Astrocyte (in vitro differentiated cells and primary cell): ENCODE results near the gene TIMP3. TPM values are rescaled to one million over a fixed set of nuclear protein-coding genes. Genes with fewer than 3 reads are reported as not detected.

Experiments used
- DNase-seq: peaks from one replicate; pipeline ENCODE4 v3.0.0-alpha.2; 2010; ENCODE audit warnings: low read depth
- FAIRE-seq: peaks from 2 replicates; lab custom pipeline; 2011; peaks lifted over from hg19 to GRCh38; lab: Jason Lieb, UNC
- H2AFZ ChIP-seq: 2 replicates; pipeline ENCODE4 v1.6.0; 2012; ENCODE audit warnings: low read depth, low read length, inconsistent platforms
- H3K27ac ChIP-seq: 2 replicates; pipeline ENCODE4 v1.5.1; 2011; ENCODE audit warnings: low read depth, low read length, inconsistent platforms
- H3K27me3 ChIP-seq: 2 replicates; pipeline ENCODE4 v1.6.0; 2011; ENCODE audit warnings: low read length, inconsistent platforms; ENCODE audit not compliant: insufficient read depth
- H3K36me3 ChIP-seq: 2 replicates; pipeline ENCODE4 v1.5.1; 2011; ENCODE audit warnings: low read length, inconsistent platforms; ENCODE audit not compliant: insufficient read depth
- H3K4me1 ChIP-seq: 2 replicates; pipeline ENCODE4 v1.5.1; 2011; ENCODE audit warnings: low read length, inconsistent platforms; ENCODE audit not compliant: insufficient read depth
- H3K4me2 ChIP-seq: 2 replicates; pipeline ENCODE4 v1.6.0; 2012; ENCODE audit warnings: low read length, inconsistent platforms
- H3K4me3 ChIP-seq: 2 replicates; pipeline ENCODE4 v1.5.1; 2011; ENCODE audit warnings: low read depth, mild to moderate bottlenecking, low read length, inconsistent platforms; ENCODE audit not compliant: insufficient read depth
- H3K79me2 ChIP-seq: 2 replicates; pipeline ENCODE4 v1.6.0; 2012; ENCODE audit warnings: mild to moderate bottlenecking, low read length, inconsistent platforms; ENCODE audit not compliant: insufficient read depth
- H3K9ac ChIP-seq: 2 replicates; pipeline ENCODE4 v1.6.0; 2012; ENCODE audit warnings: mild to moderate bottlenecking, low read length, inconsistent platforms
- H3K9me3 ChIP-seq: 2 replicates; pipeline ENCODE4 v1.5.1; 2012; ENCODE audit warnings: low read depth, mild to moderate bottlenecking, low read length, inconsistent platforms; ENCODE audit not compliant: insufficient read depth
- H4K20me1 ChIP-seq: 2 replicates; pipeline ENCODE4 v1.6.0; 2012; ENCODE audit warnings: low read length, inconsistent platforms; ENCODE audit not compliant: insufficient read depth
- H3K27ac Mint-ChIP-seq: one replicate; pipeline ENCODE4 v1.8.0; 2021; ENCODE audit warnings: mild to moderate bottlenecking, mixed read lengths; ENCODE audit not compliant: unreplicated experiment
- H3K27me3 Mint-ChIP-seq: one replicate; pipeline ENCODE4 v1.8.0; 2021; ENCODE audit warnings: low read depth, mixed read lengths; ENCODE audit not compliant: unreplicated experiment
- H3K36me3 Mint-ChIP-seq: one replicate; pipeline ENCODE4 v1.8.0; 2021; ENCODE audit warnings: low read depth, mixed read lengths; ENCODE audit not compliant: unreplicated experiment
- H3K4me1 Mint-ChIP-seq: one replicate; pipeline ENCODE4 v1.8.0; 2021; ENCODE audit warnings: low read depth, mixed read lengths; ENCODE audit not compliant: unreplicated experiment
- H3K4me3 Mint-ChIP-seq: one replicate; pipeline ENCODE4 v1.8.0; 2021; ENCODE audit warnings: mild to moderate bottlenecking, moderate library complexity, mixed read lengths; ENCODE audit not compliant: unreplicated experiment
- H3K9me3 Mint-ChIP-seq: one replicate; pipeline ENCODE4 v1.8.0; 2021; ENCODE audit warnings: mild to moderate bottlenecking, mixed read lengths; ENCODE audit not compliant: unreplicated experiment
- CTCF ChIP-seq: IDR thresholded peaks from 2 replicates; pipeline ENCODE4 v1.5.1; 2011; ENCODE audit warnings: low read depth, mild to moderate bottlenecking, inconsistent platforms, low read length, moderate library complexity; ENCODE audit not compliant: insufficient read depth
- EZH2 ChIP-seq: IDR thresholded peaks from 2 replicates; pipeline ENCODE4 v1.6.1; 2012; ENCODE audit warnings: mild to moderate bottlenecking, low read length, inconsistent platforms; ENCODE audit not compliant: insufficient read depth
- total RNA-seq: library from RNA; stranded (reverse); gene quantifications from 2 replicates; pipeline ENCODE4 v1.2.1, GENCODE V29; 2021

Gene TIMP3
- total RNA-seq, 1 donor from 2014 or later, result 145 TPM

- no peak overlapping the region for H3K4me3 Mint-ChIP-seq
Measured at GRCh38 chr22:32837803-32838202, 36.3 kb downstream of the TIMP3 start.

GRCh38 chr22:32839831-32840584, 38.5 kb downstream of the TIMP3 start:
- Histone ChIP-seq H4K20me1 (peaks cover 98% of the 10 kb centered on the region), H3K4me1 (peaks cover 11% of the 10 kb centered on the region), H3K27ac (no peak overlapping the region), H3K9ac (no peak overlapping the region), H3K27me3 (no peaks in the 10 kb centered on the region), H3K4me3 (no peak overlapping the region), H3K9me3 (no peaks in the 10 kb centered on the region), H3K4me2 (peak overlapping the region; percentile 31), H3K36me3 (peaks cover 6% of the 10 kb centered on the region), H2AFZ (no peak overlapping the region), H3K79me2 (peaks cover 61% of the 10 kb centered on the region)
- H3K4me3 Mint-ChIP-seq, result no peak overlapping the region
- peaks cover 3% of the 10 kb centered on the region for H3K27me3 Mint-ChIP-seq
- no peak for TF ChIP-seq CTCF
- TF ChIP-seq EZH2, result no peak
- H3K4me1 Mint-ChIP-seq, result peaks cover 21% of the 10 kb centered on the region
- FAIRE-seq (no peak), DNase-seq (peak; percentile 92)
- peaks cover 28% of the 10 kb centered on the region for H3K36me3 Mint-ChIP-seq
- peaks cover 3% of the 10 kb centered on the region for H3K9me3 Mint-ChIP-seq
- H3K27ac Mint-ChIP-seq, result no peak overlapping the region

More at GRCh38 chr22:32837803-32838202, 36.3 kb downstream of the TIMP3 start:
- Histone ChIP-seq H3K9me3 (no peaks in the 10 kb centered on the region), H3K79me2 (peaks cover 55% of the 10 kb centered on the region), H4K20me1 (peaks cover 94% of the 10 kb centered on the region), H3K4me3 (no peak overlapping the region), H2AFZ (no peak overlapping the region), H3K27me3 (no peaks in the 10 kb centered on the region), H3K4me1 (peaks cover 11% of the 10 kb centered on the region), H3K27ac (no peak overlapping the region), H3K36me3 (peaks cover 6% of the 10 kb centered on the region), H3K4me2 (no peak overlapping the region), H3K9ac (no peak overlapping the region)
- peaks cover 3% of the 10 kb centered on the region for H3K27me3 Mint-ChIP-seq
- peaks cover 3% of the 10 kb centered on the region for H3K9me3 Mint-ChIP-seq
- TF ChIP-seq EZH2 (no peak), CTCF (no peak)
- H3K27ac Mint-ChIP-seq, result no peak overlapping the region
- peaks cover 18% of the 10 kb centered on the region for H3K4me1 Mint-ChIP-seq
- FAIRE-seq (peak; percentile 17), DNase-seq (no peak)
- peaks cover 29% of the 10 kb centered on the region for H3K36me3 Mint-ChIP-seq

- Histone ChIP-seq H3K9me3 (no peaks in the 10 kb centered on the region), H2AFZ (no peak overlapping the region), H3K36me3 (peaks cover 6% of the 10 kb centered on the region), H3K4me1 (peaks cover 11% of the 10 kb centered on the region), H3K27me3 (no peaks in the 10 kb centered on the region), H3K79me2 (peaks cover 67% of the 10 kb centered on the region), H3K9ac (no peak overlapping the region), H4K20me1 (peaks cover 98% of the 10 kb centered on the region), H3K4me2 (no peak overlapping the region), H3K27ac (no peak overlapping the region), H3K4me3 (no peak overlapping the region)
- H3K27me3 Mint-ChIP-seq, result peaks cover 3% of the 10 kb centered on the region
- peaks cover 3% of the 10 kb centered on the region for H3K9me3 Mint-ChIP-seq
- peaks cover 22% of the 10 kb centered on the region for H3K36me3 Mint-ChIP-seq
- peaks cover 21% of the 10 kb centered on the region for H3K4me1 Mint-ChIP-seq
- DNase-seq (no peak), FAIRE-seq (no peak)
- TF ChIP-seq EZH2 (no peak), CTCF (no peak)
- H3K4me3 Mint-ChIP-seq, result no peak overlapping the region
- H3K27ac Mint-ChIP-seq, result no peak overlapping the region
Measured at GRCh38 chr22:32841175-32841574, 39.7 kb downstream of the TIMP3 start.
